MM.1S (cell line): Measurements from ENCODE around the gene ATP6V1F.

ENCODE experiments used
- DNase-seq: peaks from one replicate; pipeline ENCODE4 v3.0.0-alpha.2; 2015
- H2AFZ ChIP-seq: fragments of 300-600 bp; sonication (generic); 2 replicates; pipeline ENCODE4 v1.6.0; 2016; ENCODE audit warnings: antibody characterized with exemption, low read length
- H3F3A ChIP-seq: fragments of 300-600 bp; sonication (generic); 2 replicates; pipeline ENCODE4 v1.6.1; 2016; ENCODE audit warnings: mild to moderate bottlenecking, antibody characterized with exemption, low read length, moderate library complexity, mixed read lengths; ENCODE audit not compliant: insufficient read depth
- H3K27ac ChIP-seq: fragments of 300-600 bp; sonication (generic); 2 replicates; pipeline ENCODE4 v1.5.1; 2016; ENCODE audit warnings: mild to moderate bottlenecking, low read length
- H3K27me3 ChIP-seq: fragments of 300-600 bp; sonication (generic); replicated peaks from 2 replicates; pipeline ENCODE4 v1.6.0; 2016; ENCODE audit warnings: low read length; ENCODE audit not compliant: insufficient read depth
- H3K36me3 ChIP-seq: fragments of 300-600 bp; sonication (generic); replicated peaks from 2 replicates; pipeline ENCODE4 v1.6.1; 2016; ENCODE audit warnings: mild to moderate bottlenecking, low read length, mixed read lengths; ENCODE audit not compliant: insufficient read depth
- H3K4me1 ChIP-seq: fragments of 300-600 bp; sonication (generic); 2 replicates; pipeline ENCODE4 v1.6.1; 2016; ENCODE audit warnings: low read length, mixed read lengths
- H3K4me2 ChIP-seq: fragments of 300-600 bp; sonication (generic); 2 replicates; pipeline ENCODE4 v1.6.0; 2016; ENCODE audit warnings: low read depth, low read length
- H3K4me3 ChIP-seq: fragments of 300-600 bp; sonication (generic); 2 replicates; pipeline ENCODE4 v1.5.1; 2016; ENCODE audit warnings: low read length, mixed read lengths
- H3K79me2 ChIP-seq: fragments of 300-600 bp; sonication (generic); 2 replicates; pipeline ENCODE4 v1.6.1; 2016; ENCODE audit warnings: mixed run types, low read length, mixed read lengths
- H3K9ac ChIP-seq: fragments of 300-600 bp; sonication (generic); 2 replicates; pipeline ENCODE4 v1.6.1; 2016; ENCODE audit warnings: low read length, mixed read lengths
- H3K9me2 ChIP-seq: fragments of 300-600 bp; sonication (generic); replicated peaks from 2 replicates; pipeline ENCODE4 v1.6.1; 2016; ENCODE audit warnings: mild to moderate bottlenecking, low read length, mixed read lengths; ENCODE audit not compliant: insufficient read depth
- H3K9me3 ChIP-seq: fragments of 300-600 bp; sonication (generic); replicated peaks from 2 replicates; pipeline ENCODE4 v1.6.1; 2016; ENCODE audit warnings: mild to moderate bottlenecking, low read length, mixed read lengths; ENCODE audit not compliant: insufficient read depth
- H4K20me1 ChIP-seq: fragments of 300-600 bp; sonication (generic); 2 replicates; pipeline ENCODE4 v1.6.1; 2016; ENCODE audit warnings: mild to moderate bottlenecking, low read length, moderate library complexity, mixed read lengths; ENCODE audit not compliant: insufficient read depth
- CTCF ChIP-seq: fragments of 300-600 bp; sonication (generic); IDR thresholded peaks from 2 replicates; pipeline ENCODE4 v1.5.1; 2016; ENCODE audit warnings: antibody characterized with exemption, low read length, mixed read lengths
- EZH2 ChIP-seq: fragments of 300-600 bp; sonication (generic); optimal IDR thresholded peaks from 2 replicates; pipeline ENCODE3; 2017; ENCODE audit warnings: low read depth, mild to moderate bottlenecking, antibody characterized with exemption, low read length, mixed read lengths
- EZH2phosphoT487 ChIP-seq: fragments of 300-600 bp; sonication (generic); IDR thresholded peaks from 2 replicates; pipeline ENCODE4 v1.6.1; 2018; ENCODE audit warnings: antibody characterized with exemption, low read length

The ATP6V1F gene

GRCh38 chr7:128876978-128877755, 14.5 kb downstream of the ATP6V1F start:
- no peaks in the 10 kb centered on the region for H4K20me1 ChIP-seq
- H3K36me3 ChIP-seq = no peaks in the 10 kb centered on the region
- no peak overlapping the region for H2AFZ ChIP-seq
- H3K27ac ChIP-seq = no peak overlapping the region
- DNase-seq = no peak
- no peak overlapping the region for H3K4me2 ChIP-seq
- no peaks in the 10 kb centered on the region for H3K27me3 ChIP-seq
- no peaks in the 10 kb centered on the region for H3K4me1 ChIP-seq
- no peak overlapping the region for H3K9ac ChIP-seq
- H3F3A ChIP-seq = no peaks in the 10 kb centered on the region
- TF ChIP-seq EZH2phosphoT487 (no peak), CTCF (no peak), EZH2 (no peak)
- no peak overlapping the region for H3K4me3 ChIP-seq
- no peaks in the 10 kb centered on the region for H3K9me3 ChIP-seq
- no peaks in the 10 kb centered on the region for H3K79me2 ChIP-seq
- no peaks in the 10 kb centered on the region for H3K9me2 ChIP-seq

GRCh38 chr7:128877756-128878120, 15.1 kb downstream of the ATP6V1F start:
- Histone ChIP-seq H3K27me3 (no peaks in the 10 kb centered on the region), H4K20me1 (no peaks in the 10 kb centered on the region), H3F3A (no peaks in the 10 kb centered on the region), H3K4me3 (no peak overlapping the region), H3K27ac (no peak overlapping the region), H3K79me2 (no peaks in the 10 kb centered on the region), H3K9me3 (no peaks in the 10 kb centered on the region), H3K9ac (no peak overlapping the region), H3K4me1 (no peaks in the 10 kb centered on the region), H3K36me3 (no peaks in the 10 kb centered on the region), H3K9me2 (no peaks in the 10 kb centered on the region), H2AFZ (no peak overlapping the region), H3K4me2 (no peak overlapping the region)
- DNase-seq = no peak
- TF ChIP-seq EZH2phosphoT487 (no peak), CTCF (no peak), EZH2 (no peak)

GRCh38 chr7:128878226-128879105, 15.8 kb downstream of the ATP6V1F start:
- Histone ChIP-seq H3K27ac (no peak overlapping the region), H3K4me2 (no peak overlapping the region), H3K9me2 (no peaks in the 10 kb centered on the region), H3K4me1 (no peaks in the 10 kb centered on the region), H2AFZ (no peak overlapping the region), H3F3A (no peaks in the 10 kb centered on the region), H3K9me3 (no peaks in the 10 kb centered on the region), H3K9ac (no peak overlapping the region), H3K27me3 (no peaks in the 10 kb centered on the region), H3K36me3 (no peaks in the 10 kb centered on the region), H3K4me3 (no peak overlapping the region), H4K20me1 (no peaks in the 10 kb centered on the region), H3K79me2 (no peaks in the 10 kb centered on the region)
- DNase-seq = no peak
- no peak for TF ChIP-seq CTCF
- TF ChIP-seq EZH2 = no peak
- TF ChIP-seq EZH2phosphoT487 = no peak
